Cardiac septum (tissue), 1 donor: ENCODE results near the gene CEP97. TPM values are rescaled to one million over a fixed set of nuclear protein-coding genes. Genes with fewer than 3 reads are reported as not detected.

ENCODE experiments used
- DNase-seq: peaks from one replicate; pipeline ENCODE4 v3.0.0-alpha.2; 2020; ENCODE audit warnings: low spot score
- intact Hi-C: fragments of 100-400 bp; cut with DNase I; formaldehyde crosslinking; loops from one replicate; pipeline ENCODE4 v1.14.0; 2022
- total RNA-seq: library from RNA; stranded (reverse); fragmentation: NEBNext Ultra II Directional; extraction: Animal tissue kit (Norgen Biotek cat#: 25700); gene quantifications from one replicate; pipeline ENCODE4 v1.2.1, GENCODE V29; 2021
- donor health status: DM: no; HTN: no; CAD: no.

The CEP97 gene
- total RNA-seq, 1 donor from 2014 or later: 7.9 TPM

- no peak for DNase-seq
- intact Hi-C loops: loop anchor here (2.0 to 5.0 kb wide), 2 partner anchors 417 to 729 kb away; no protein-coding TSS in a partner anchor
These were observed 83.5 kb downstream of the CEP97 start for GRCh38 chr3:101807888-101808287.

DNA sequence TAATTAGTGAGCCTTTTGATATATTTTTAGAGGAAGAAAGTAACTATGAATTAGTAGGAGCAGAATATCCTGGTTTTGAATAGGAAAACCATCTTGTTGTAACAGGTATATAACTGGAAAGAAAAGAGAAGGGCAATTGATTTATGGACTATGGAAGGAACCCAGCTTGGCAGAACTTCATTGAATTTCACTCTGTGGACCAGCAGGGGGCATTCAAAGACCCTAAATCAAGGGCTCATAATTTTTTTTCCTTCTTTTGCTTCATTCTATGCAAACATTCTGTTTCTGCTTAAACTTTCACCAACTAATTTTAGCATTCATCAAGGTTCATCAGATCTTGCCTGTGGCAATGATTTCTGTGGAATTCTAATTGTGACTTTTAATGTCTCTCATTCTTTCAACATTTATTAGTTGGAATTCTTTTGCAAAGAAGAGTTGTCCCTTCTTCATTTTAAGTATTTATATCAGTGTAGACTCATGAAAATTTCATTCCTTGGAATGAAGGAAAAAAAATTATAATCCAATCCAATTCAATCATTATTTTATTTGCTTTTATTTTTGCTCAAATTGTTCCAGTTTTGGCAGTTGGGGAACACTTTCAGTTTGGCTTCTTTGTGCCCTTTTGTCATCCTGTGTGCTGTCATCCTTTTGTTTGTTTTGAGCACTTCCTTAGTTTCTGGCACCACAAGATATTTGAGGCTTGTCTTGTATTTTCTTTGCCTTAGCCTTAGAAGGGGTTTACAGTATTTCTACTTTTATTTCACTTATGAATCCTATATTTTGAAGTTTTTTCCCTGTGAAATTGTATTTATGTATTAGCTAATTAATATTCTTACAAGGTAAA is 85.0 kb downstream of the CEP97 start:
- intact Hi-C loops: loop anchor here (2.0 to 5.0 kb wide), 3 partner anchors 43 to 728 kb away; no protein-coding TSS in a partner anchor
- no peak for DNase-seq

GRCh38 chr3:101810022-101810418 is 85.6 kb downstream of the CEP97 start:
- intact Hi-C loops: loop anchor here (5.0 kb wide), 1 partner anchor 42 kb away; no protein-coding TSS in a partner anchor

GRCh38 chr3:101811875-101812274 is 87.5 kb downstream of the CEP97 start:
- intact Hi-C loops: loop anchor here (5.0 kb wide), 1 partner anchor 40 kb away; no protein-coding TSS in a partner anchor
- DNase-seq: no peak

More at GRCh38 chr3:101810022-101810418, 85.6 kb downstream of the CEP97 start:
- no peak for DNase-seq

- no peak for DNase-seq
- intact Hi-C loops: loop anchor here (5.0 kb wide), 1 partner anchor 39 kb away; no protein-coding TSS in a partner anchor
These were observed 88.5 kb downstream of the CEP97 start for GRCh38 chr3:101812895-101813294.

- intact Hi-C loops: loop anchor here (5.0 kb wide), 1 partner anchor 38 kb away; no protein-coding TSS in a partner anchor
- no peak for DNase-seq
These were observed 89.5 kb downstream of the CEP97 start for GRCh38 chr3:101813817-101814440.

DNA sequence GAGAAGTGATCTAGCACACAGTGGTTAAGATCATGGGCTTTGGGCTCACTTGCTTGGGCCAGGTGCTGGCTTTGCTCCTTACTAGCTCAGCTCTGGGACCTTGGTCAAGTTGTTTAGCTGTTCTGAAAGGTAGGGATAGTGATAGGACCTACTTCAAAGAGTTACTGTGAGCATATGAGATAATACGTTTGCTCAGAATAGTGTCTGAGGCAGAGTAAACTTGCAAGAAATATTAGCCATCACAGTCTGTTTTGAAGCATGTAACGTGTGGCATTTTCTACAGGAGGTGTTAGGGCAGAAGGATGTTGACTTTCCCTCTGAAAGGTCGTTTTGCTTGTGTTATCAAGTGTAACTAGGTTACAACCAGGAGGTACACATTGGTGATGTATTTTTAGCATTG is 90.4 kb downstream of the CEP97 start:
- intact Hi-C loops: loop anchor here (5.0 kb wide), 1 partner anchor 37 kb away; no protein-coding TSS in a partner anchor
- no peak for DNase-seq

GRCh38 chr3:101816215-101817149 is 92.1 kb downstream of the CEP97 start:
- no peak for DNase-seq
- intact Hi-C loops: no loop called here

DNA sequence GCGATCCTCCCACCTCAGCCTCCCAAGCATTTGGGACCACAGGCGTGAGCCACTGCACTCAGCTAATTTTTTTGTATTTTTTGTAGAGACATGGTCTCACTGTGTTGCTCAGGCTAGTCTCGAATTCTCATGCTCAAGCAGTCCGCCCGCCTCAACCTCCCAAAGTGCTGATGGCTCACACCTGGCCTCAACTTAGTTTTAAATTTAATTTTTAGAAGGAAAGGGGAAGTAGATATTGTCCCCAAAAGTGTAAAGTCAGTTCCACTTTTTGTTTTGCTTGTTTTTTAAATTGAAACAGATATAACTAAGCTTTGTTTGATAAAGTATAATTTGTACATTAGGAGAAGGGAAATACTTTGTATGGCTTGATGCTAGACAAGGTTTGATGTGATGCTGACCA is 93.6 kb downstream of the CEP97 start:
- intact Hi-C loops: no loop called here

GRCh38 chr3:101819649-101820206 is 95.3 kb downstream of the CEP97 start:
- intact Hi-C loops: no loop called here
- DNase-seq: no peak

More for the DNA sequence above, 93.6 kb downstream of the CEP97 start:
- DNase-seq: no peak

Other genes with a start within 250 kb of the CEP97 start
- gene SENP7, start 211.4 kb upstream of the CEP97 start, total RNA-seq: 11.0 TPM
- gene TRMT10C, start 162.7 kb upstream of the CEP97 start, total RNA-seq: 19.1 TPM
- 120 TPM for gene PCNP, start 150.4 kb upstream of the CEP97 start, total RNA-seq
- gene ZBTB11, start 47.5 kb upstream of the CEP97 start, total RNA-seq: 8.4 TPM
- gene RPL24, start 37.9 kb upstream of the CEP97 start, total RNA-seq: 569 TPM
- gene NXPE3, start 54.6 kb downstream of the CEP97 start, total RNA-seq: 26.9 TPM
- gene NFKBIZ, start 124.9 kb downstream of the CEP97 start, total RNA-seq: 16.0 TPM